Upper lobe of left lung (tissue), 6 donors: Measurements from ENCODE around the gene OR8D2. TPM values are rescaled to one million over a fixed set of nuclear protein-coding genes. Genes with fewer than 3 reads are reported as not detected.

Source experiments
- ATAC-seq, 2 donors: fragments of 200-7000 bp; cut with Tn5 transposase; one replicate each; pipeline ENCODE4 v1.9.1; 2022; ENCODE audit warnings: mild to moderate bottlenecking in 2 of 2, moderate library complexity in 2 of 2; ENCODE audit not compliant: low FRiP score in 2 of 2
- DNase-seq, 2 donors: peaks; one replicate each; pipeline ENCODE4 v3.0.0-alpha.2; 2019 to 2020
- H3K27ac ChIP-seq, 4 donors: fragments of 200-600 bp; sonication (generic); one replicate each; pipeline ENCODE4 v1.5.1; 2016 to 2019
- H3K27me3 ChIP-seq, 4 donors: fragments of 200-600 bp; sonication (generic); one replicate each; pipeline ENCODE4 v1.5.1; 2017 to 2019
- H3K36me3 ChIP-seq, 4 donors: fragments of 200-600 bp; sonication (generic); one replicate each; pipeline ENCODE4 v1.5.1; 2016 to 2019
- H3K4me1 ChIP-seq, 4 donors: fragments of 200-600 bp; sonication (generic); one replicate each; pipeline ENCODE4 v1.5.1; 2018 to 2019
- H3K4me3 ChIP-seq, 4 donors: fragments of 200-600 bp; sonication (generic); one replicate each; pipeline ENCODE4 v1.5.1; 2017 to 2019; ENCODE audit warnings: mild to moderate bottlenecking in 2 of 4, moderate library complexity in 1 of 4
- H3K9me3 ChIP-seq, 4 donors: fragments of 200-600 bp; sonication (generic); one replicate each; pipeline ENCODE4 v1.5.1; 2018 to 2019
- EP300 ChIP-seq, 4 donors: sonication (generic); formaldehyde crosslinking; IDR thresholded peaks; one replicate each; pipeline ENCODE4 v1.5.1; 2017; ENCODE audit warnings: antibody characterized with exemption in 4 of 4, control low read depth in 2 of 4
- POLR2A ChIP-seq, 4 donors: fragments of 450-650 bp; IDR thresholded peaks; one replicate each; pipeline ENCODE4 v1.5.1; 2016 to 2017; ENCODE audit warnings: antibody characterized with exemption in 4 of 4, mild to moderate bottlenecking in 2 of 4
- POLR2AphosphoS5 ChIP-seq, 2 donors: sonication (generic); formaldehyde crosslinking; IDR thresholded peaks; one replicate each; pipeline ENCODE4 v1.5.1; 2017; ENCODE audit warnings: antibody characterized with exemption in 2 of 2
- WGBS, 2 donors: methylation state at CpG; one replicate each; pipeline ENCODE4 v1.1.5; 2017 to 2018; 5-methylcytosine and 5-hydroxymethylcytosine counted together
- total RNA-seq, 6 donors: library from RNA; depleted of rRNA in 4 of 6; stranded (reverse); fragments of >200 nt in 4 of 6; gene quantifications; one replicate each; pipeline versions ENCODE4 v1.1.0 to v1.2.1, GENCODE V29; 2016 to 2021
- TF ChIP-seq, protein P1 (sequence below), 6 experiments: fragments of 450-650 bp in 4 of 6; fragments of 200-600 bp in 2 of 6; sonication (generic) in 2 of 6; IDR thresholded peaks; one replicate each; pipeline ENCODE4 v1.5.1; 2016 to 2019; ENCODE audit warnings: antibody characterized with exemption in 6 of 6
- donor health status: DM: no; HTN: no; CAD: no; lungs with moderate emphysema.
- donor health status: DM: no; HTN: yes; CAD: no; lungs with severe emphysema.

OR8D2 gene
- total RNA-seq, 6 donors from 2014 or later = not detected

DNA sequence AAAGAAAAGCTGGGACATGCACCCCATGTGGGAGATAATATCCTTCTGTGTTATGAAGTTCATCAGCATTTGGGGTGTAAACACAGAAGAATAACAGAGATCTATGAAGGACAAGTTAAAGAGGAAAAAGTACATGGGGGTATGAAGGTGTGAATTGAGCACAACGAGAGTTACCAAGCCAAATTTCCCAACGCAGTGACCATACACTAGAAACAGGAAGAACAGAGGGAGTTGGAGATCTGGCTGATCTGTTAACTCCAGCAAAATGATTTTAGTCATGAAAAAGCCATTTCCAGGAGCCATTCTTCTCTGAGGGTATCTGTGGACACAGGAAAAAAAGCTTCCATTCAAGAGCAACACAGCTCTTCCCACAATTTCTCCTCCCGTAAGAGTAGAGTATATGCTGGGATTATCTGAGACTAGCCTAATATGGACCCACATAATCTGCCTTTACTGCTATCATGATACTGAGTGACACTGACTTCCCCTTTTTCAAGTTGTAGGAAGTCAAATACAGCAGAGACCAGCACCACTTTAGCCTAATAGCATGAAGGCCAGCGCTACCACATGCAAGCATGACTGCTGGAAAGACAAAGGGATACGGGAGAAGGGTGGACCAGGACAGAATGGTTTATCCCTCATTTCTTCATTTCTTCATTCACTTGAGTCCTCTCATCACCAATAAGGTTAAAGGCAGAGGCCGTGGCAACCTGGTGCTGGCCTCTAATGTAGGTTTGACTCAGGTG lies 19.6 kb upstream of the OR8D2 start:
- Histone ChIP-seq H3K36me3 (no peaks in the 10 kb centered on the region), H3K27me3 (no peaks in the 10 kb centered on the region), H3K9me3 (no peaks in the 10 kb centered on the region), H3K4me1 (no peaks in the 10 kb centered on the region), H3K4me3 (no peak overlapping the region), H3K27ac (no peak overlapping the region)
- WGBS, 2 donors = 68 to 71% methylated on average over 6 of the region's 6 CpGs
- ATAC-seq (no peak), DNase-seq (no peak)
- TF ChIP-seq POLR2AphosphoS5 (IDR thresholded peaks at IDR 0.05) (no peak), EP300 (IDR thresholded peaks at IDR 0.05) (no peak), POLR2A (IDR thresholded peaks at IDR 0.05) (no peak)
- TF ChIP-seq, protein P1, sequence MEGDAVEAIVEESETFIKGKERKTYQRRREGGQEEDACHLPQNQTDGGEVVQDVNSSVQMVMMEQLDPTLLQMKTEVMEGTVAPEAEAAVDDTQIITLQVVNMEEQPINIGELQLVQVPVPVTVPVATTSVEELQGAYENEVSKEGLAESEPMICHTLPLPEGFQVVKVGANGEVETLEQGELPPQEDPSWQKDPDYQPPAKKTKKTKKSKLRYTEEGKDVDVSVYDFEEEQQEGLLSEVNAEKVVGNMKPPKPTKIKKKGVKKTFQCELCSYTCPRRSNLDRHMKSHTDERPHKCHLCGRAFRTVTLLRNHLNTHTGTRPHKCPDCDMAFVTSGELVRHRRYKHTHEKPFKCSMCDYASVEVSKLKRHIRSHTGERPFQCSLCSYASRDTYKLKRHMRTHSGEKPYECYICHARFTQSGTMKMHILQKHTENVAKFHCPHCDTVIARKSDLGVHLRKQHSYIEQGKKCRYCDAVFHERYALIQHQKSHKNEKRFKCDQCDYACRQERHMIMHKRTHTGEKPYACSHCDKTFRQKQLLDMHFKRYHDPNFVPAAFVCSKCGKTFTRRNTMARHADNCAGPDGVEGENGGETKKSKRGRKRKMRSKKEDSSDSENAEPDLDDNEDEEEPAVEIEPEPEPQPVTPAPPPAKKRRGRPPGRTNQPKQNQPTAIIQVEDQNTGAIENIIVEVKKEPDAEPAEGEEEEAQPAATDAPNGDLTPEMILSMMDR (IDR thresholded peaks at IDR 0.05) = no peak

DNA sequence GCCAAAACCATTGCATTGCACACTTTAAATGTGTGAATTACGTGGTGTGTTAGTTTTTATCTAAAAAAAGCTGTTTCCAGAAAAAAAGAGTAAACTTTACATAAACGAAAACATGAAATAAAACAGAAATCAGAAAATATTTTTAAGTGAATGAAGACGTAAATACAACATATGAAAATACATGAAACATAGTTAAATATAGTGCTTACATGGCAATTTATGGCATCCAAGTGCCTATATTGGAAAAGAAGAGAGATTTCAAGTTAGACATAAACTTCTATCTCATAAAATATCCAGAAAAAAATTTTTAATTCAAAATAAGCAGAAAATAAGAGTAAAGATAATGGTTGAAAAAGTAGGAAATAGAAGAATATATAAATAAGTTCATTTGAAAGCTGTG lies 11.9 kb upstream of the OR8D2 start:
- WGBS, 2 donors = 78 to 85% methylated on average over 3 of the region's 3 CpGs
- Histone ChIP-seq H3K4me3 (no peak overlapping the region), H3K4me1 (no peaks in the 10 kb centered on the region), H3K27ac (no peak overlapping the region), H3K9me3 (no peaks in the 10 kb centered on the region), H3K27me3 (no peaks in the 10 kb centered on the region), H3K36me3 (no peaks in the 10 kb centered on the region)
- no peak for TF ChIP-seq EP300 (IDR thresholded peaks at IDR 0.05)
- DNase-seq (no peak), ATAC-seq (no peak)

DNA sequence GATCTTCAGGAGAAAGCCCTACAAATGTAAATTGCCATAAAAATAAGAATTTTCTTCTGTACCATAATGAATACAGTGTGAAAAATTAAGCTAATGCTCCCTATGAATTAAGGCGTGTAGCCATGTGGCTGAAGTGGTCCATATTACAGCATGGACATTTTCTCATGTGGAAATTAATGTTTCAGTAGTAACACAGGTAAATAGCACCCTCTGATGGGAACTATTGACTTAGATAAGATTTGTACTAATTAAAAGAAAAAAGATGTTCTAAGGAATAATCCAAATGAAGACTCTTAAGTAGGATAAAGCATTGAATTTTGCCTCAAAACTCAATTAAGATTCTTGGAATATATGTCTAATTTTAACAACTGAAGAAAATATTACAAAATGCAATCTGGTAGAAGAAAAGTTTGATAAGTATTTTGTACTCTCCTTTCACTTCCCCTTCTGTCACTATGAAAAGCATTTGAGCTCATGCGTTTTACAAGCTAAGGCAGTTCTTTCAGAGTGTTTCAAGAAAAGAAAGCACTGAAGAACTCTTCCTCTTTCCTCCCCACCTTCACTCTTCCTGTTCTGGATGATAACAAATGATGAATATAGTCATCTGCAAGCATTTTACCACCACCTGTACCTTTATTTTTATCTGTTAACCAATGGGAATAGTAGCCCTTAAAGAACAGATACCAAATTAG lies 9.9 kb upstream of the OR8D2 start:
- no peak for DNase-seq
- no peaks in the 10 kb centered on the region for H3K9me3 ChIP-seq
- H3K4me1 ChIP-seq = no peaks in the 10 kb centered on the region
- no peak for TF ChIP-seq POLR2A (IDR thresholded peaks at IDR 0.05)
- TF ChIP-seq, protein P1 (IDR thresholded peaks at IDR 0.05) = no peak
- no peak for TF ChIP-seq POLR2AphosphoS5 (IDR thresholded peaks at IDR 0.05)
- TF ChIP-seq EP300 (IDR thresholded peaks at IDR 0.05) = no peak
- no peaks in the 10 kb centered on the region for H3K36me3 ChIP-seq
- 45 to 55% methylated on average over 2 of the region's 2 CpGs for WGBS, 2 donors
- no peak overlapping the region for H3K4me3 ChIP-seq
- H3K27ac ChIP-seq = no peak overlapping the region
- ATAC-seq = no peak
- H3K27me3 ChIP-seq = no peaks in the 10 kb centered on the region

DNA sequence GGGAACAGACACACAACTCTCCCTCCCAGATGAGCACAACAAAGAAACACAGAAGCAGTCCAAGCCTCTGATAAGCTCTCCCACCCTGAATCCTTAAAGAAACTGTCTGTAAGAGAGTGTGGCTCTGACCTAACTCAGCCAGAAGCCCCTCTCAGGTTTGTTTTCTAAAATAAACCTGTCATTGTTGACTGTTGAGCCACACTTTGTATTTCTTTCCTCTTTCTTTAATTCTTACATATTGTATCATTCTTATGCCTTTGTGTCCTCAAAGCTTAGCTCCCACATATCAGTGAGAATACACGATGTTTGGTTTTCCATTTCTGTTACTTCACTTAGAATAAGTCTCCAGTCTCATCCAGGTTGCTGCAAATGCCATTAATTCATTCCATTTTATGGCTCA lies 7.8 kb upstream of the OR8D2 start:
- no peak overlapping the region for H3K4me3 ChIP-seq
- no peaks in the 10 kb centered on the region for H3K4me1 ChIP-seq
- H3K36me3 ChIP-seq = no peaks in the 10 kb centered on the region
- no peaks in the 10 kb centered on the region for H3K27me3 ChIP-seq
- ATAC-seq (no peak), DNase-seq (no peak)
- 100% methylated on average over 1 of the region's 1 CpG for WGBS, 2 donors
- TF ChIP-seq POLR2AphosphoS5 (IDR thresholded peaks at IDR 0.05) (no peak), EP300 (IDR thresholded peaks at IDR 0.05) (no peak), POLR2A (IDR thresholded peaks at IDR 0.05) (no peak)
- TF ChIP-seq, protein P1 (IDR thresholded peaks at IDR 0.05) = no peak
- H3K9me3 ChIP-seq = no peaks in the 10 kb centered on the region
- H3K27ac ChIP-seq = no peak overlapping the region

DNA sequence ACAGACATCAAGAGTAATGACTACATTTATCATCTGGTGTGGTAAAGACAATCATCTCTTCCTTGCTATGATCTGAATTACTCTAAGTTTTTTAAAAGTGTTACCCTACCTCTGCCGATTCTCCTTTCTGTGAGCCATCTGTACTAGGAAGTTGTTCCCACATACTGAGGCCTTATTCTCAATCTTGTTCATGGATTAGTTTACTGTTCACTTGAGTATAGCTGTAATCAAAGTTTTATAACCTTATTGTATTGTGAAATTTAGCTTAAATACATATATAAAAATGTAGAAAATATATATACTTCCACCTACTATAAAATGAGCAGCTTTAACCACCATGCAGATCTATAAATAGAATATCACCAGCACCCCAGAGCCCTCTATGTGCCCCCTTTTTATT lies 2.4 kb upstream of the OR8D2 start:
- DNase-seq (no peak), ATAC-seq (no peak)
- H3K4me1 ChIP-seq = no peaks in the 10 kb centered on the region
- TF ChIP-seq POLR2A (IDR thresholded peaks at IDR 0.05) (no peak), POLR2AphosphoS5 (IDR thresholded peaks at IDR 0.05) (no peak), EP300 (IDR thresholded peaks at IDR 0.05) (no peak)
- TF ChIP-seq, protein P1 (IDR thresholded peaks at IDR 0.05) = no peak
- no peak overlapping the region for H3K27ac ChIP-seq
- no peaks in the 10 kb centered on the region for H3K27me3 ChIP-seq
- H3K9me3 ChIP-seq = no peaks in the 10 kb centered on the region
- no peaks in the 10 kb centered on the region for H3K36me3 ChIP-seq
- 82 to 86% methylated on average over 1 of the region's 1 CpG for WGBS, 2 donors
- no peak overlapping the region for H3K4me3 ChIP-seq
